K562 (cell line): ENCODE measurements around the gene VRK1. TPM values are rescaled to one million over a fixed set of nuclear protein-coding genes. Genes with fewer than 3 reads are reported as not detected.

Source experiments
- ATAC-seq: fragments of 200-7000 bp; cut with Tn5 transposase; 3 replicates; pipeline ENCODE4 v1.9.1; 2020; ENCODE audit warnings: moderate library complexity
- BruUV-seq: library from RNA; stranded (reverse); fragments of 400-500 nt; replicated peaks from 2 replicates; lab custom pipeline; 2021; lab: Mats Ljungman, UMichigan
- CTCF ChIA-PET: fragments of 300-600 bp; formaldehyde crosslinking; extraction: SDS; loops from one replicate; lab custom pipeline; 2021; ENCODE audit warnings: low intra/inter-chr PET ratio; lab: Yijun Ruan, JAX
- POLR2A ChIA-PET: fragments of 300-600, 350-650 bp; sonication (Branson Sonifier 250); formaldehyde crosslinking; extraction: SDS; loops from one replicate; lab custom pipeline; 2021; ENCODE audit warnings: antibody characterized with exemption, inconsistent platforms; lab: Yijun Ruan, JAX
- DNase-seq, 4 experiments: peaks; one replicate each; pipeline versions ENCODE4 v3.0.0 to v3.0.0-alpha.2; 2011 to 2018; ENCODE audit warnings: low spot score in 3 of 4, mixed read lengths in 3 of 4; ENCODE audit errors: extremely low read depth in 1 of 4
- FAIRE-seq: peaks from 2 replicates; lab custom pipeline; 2011; peaks lifted over from hg19 to GRCh38; lab: Jason Lieb, UNC
- H2AFZ ChIP-seq: 2 replicates; pipeline ENCODE4 v1.6.0; 2011; ENCODE audit warnings: low read depth, low read length, control low read depth, inconsistent platforms
- H3K27ac ChIP-seq: fragments of 200-600 bp; 3 replicates; pipeline ENCODE4 v1.8.0; 2011; ENCODE audit warnings: low read depth, mild to moderate bottlenecking, control low read depth, inconsistent platforms, low read length, moderate library complexity, mixed read lengths; ENCODE audit errors: extremely low read depth
- H3K27me3 ChIP-seq, 2 experiments: fragments of 300-600 bp in 1 of 2; 2 replicates in 1 of 2; 3 replicates in 1 of 2; pipeline versions ENCODE4 v1.6.0 to v1.8.0; 2011; ENCODE audit warnings: inconsistent platforms in 2 of 2, low read length in 2 of 2, mild to moderate bottlenecking in 1 of 2, mixed read lengths in 1 of 2, moderate library complexity in 1 of 2; ENCODE audit not compliant: control insufficient read depth in 2 of 2, insufficient read depth in 2 of 2
- H3K36me3 ChIP-seq: fragments of 300-600 bp; 3 replicates; pipeline ENCODE4 v1.8.0; 2011; ENCODE audit warnings: mild to moderate bottlenecking, low read length, inconsistent platforms; ENCODE audit not compliant: control insufficient read depth, insufficient read depth
- H3K4me1 ChIP-seq, 2 experiments: fragments of 200-600 bp in 1 of 2; replicated peaks in 1 of 2; 2 replicates in 1 of 2; 3 replicates in 1 of 2; pipeline versions ENCODE4 v1.5.1 to v1.8.0; 2011; ENCODE audit warnings: inconsistent platforms in 2 of 2, low read length in 2 of 2, mild to moderate bottlenecking in 1 of 2, mixed read lengths in 1 of 2, moderate library complexity in 1 of 2; ENCODE audit not compliant: control insufficient read depth in 2 of 2, insufficient read depth in 2 of 2
- H3K4me2 ChIP-seq: 2 replicates; pipeline ENCODE4 v1.6.1; 2011; ENCODE audit warnings: low read length, control low read depth, inconsistent platforms, mixed read lengths; ENCODE audit not compliant: insufficient read depth
- H3K4me3 ChIP-seq: fragments of 200-600 bp; sonication (generic), shearing (Covaris generic); 2 replicates; pipeline ENCODE4 v1.5.1; 2016; ENCODE audit warnings: control low read depth, inconsistent platforms
- H3K79me2 ChIP-seq: fragments of 200-600 bp; 3 replicates; pipeline ENCODE4 v1.8.0; 2011; ENCODE audit warnings: low read length, inconsistent platforms; ENCODE audit not compliant: control insufficient read depth, insufficient read depth
- H3K9ac ChIP-seq, 2 experiments: 2 replicates each; pipeline versions ENCODE4 v1.6.0 to v1.6.1; 2011; ENCODE audit warnings: low read depth in 2 of 2, low read length in 2 of 2, control low read depth in 1 of 2, inconsistent platforms in 1 of 2, mild to moderate bottlenecking in 1 of 2, mixed read lengths in 1 of 2; ENCODE audit not compliant: insufficient read depth in 1 of 2
- H3K9me1 ChIP-seq: one replicate; pipeline ENCODE4 v1.6.0; 2011; ENCODE audit warnings: inconsistent platforms, mild to moderate bottlenecking, low read length, moderate library complexity; ENCODE audit not compliant: control insufficient read depth, insufficient read depth
- H3K9me3 ChIP-seq: replicated peaks from 2 replicates; pipeline ENCODE4 v1.5.1; 2011; ENCODE audit warnings: low read depth, low read length, inconsistent platforms; ENCODE audit not compliant: control insufficient read depth, insufficient read depth
- H4K20me1 ChIP-seq: replicated peaks from 2 replicates; pipeline ENCODE4 v1.6.1; 2011; ENCODE audit warnings: low read length, inconsistent platforms, mixed read lengths; ENCODE audit not compliant: control insufficient read depth, insufficient read depth
- ARID1B ChIP-seq: fragments of 450-650 bp; IDR thresholded peaks from 2 replicates; pipeline ENCODE4 v1.6.1; 2016; ENCODE audit warnings: antibody characterized with exemption, mild to moderate bottlenecking, inconsistent platforms
- FOXJ3 ChIP-seq: sonication (generic); formaldehyde crosslinking; IDR thresholded peaks from 2 replicates; pipeline ENCODE4 v1.4.0; 2020; ENCODE audit warnings: mild to moderate bottlenecking, missing genetic modification reagents
- HIVEP1 ChIP-seq: fragments of 250-450 bp; sonication (Bioruptor Pico); IDR thresholded peaks from 2 replicates; pipeline ENCODE4 v1.4.0; 2020; ENCODE audit warnings: mild to moderate bottlenecking
- KDM1A ChIP-seq, 2 experiments: fragments of 450-650 bp; IDR thresholded peaks; 2 replicates each; pipeline ENCODE4 v1.6.1; 2016; ENCODE audit warnings: mild to moderate bottlenecking in 2 of 2
- PURB ChIP-seq: sonication (generic); formaldehyde crosslinking; IDR thresholded peaks from 2 replicates; pipeline ENCODE4 v1.9.0; 2021; ENCODE audit warnings: low read depth, mild to moderate bottlenecking, missing genetic modification reagents
- RFX1 ChIP-seq: fragments of 450-650 bp; IDR thresholded peaks from 2 replicates; pipeline ENCODE4 v1.6.1; 2016; ENCODE audit warnings: mild to moderate bottlenecking, moderate library complexity
- SUPT5H ChIP-seq: fragments of 450-650 bp; IDR thresholded peaks from 2 replicates; pipeline ENCODE4 v1.6.1; 2016
- TAF15 ChIP-seq: fragments of 200-400 bp; formaldehyde crosslinking; IDR thresholded peaks from 2 replicates; pipeline ENCODE4 v1.6.1; 2017; ENCODE audit warnings: mild to moderate bottlenecking, low read depth, low read length, moderate library complexity
- ZNF586 ChIP-seq: fragments of 450-650 bp; formaldehyde crosslinking; conservative IDR thresholded peaks from 2 replicates; pipeline ENCODE4 v1.4.0; 2020; ENCODE audit warnings: mild to moderate bottlenecking, moderate library complexity
- WGBS: fragments of 100-300 bp; shearing (Covaris generic); methylation state at CpG from one replicate; pipeline ENCODE4 v1.1.6; 2016; ENCODE audit warnings: low coverage, mixed read lengths; ENCODE audit not compliant: insufficient coverage; ENCODE audit errors: missing lambda C conversion rate; 5-methylcytosine and 5-hydroxymethylcytosine counted together
- in situ Hi-C: fragments of 300-500 bp; cut with MboI; formaldehyde crosslinking; loops from 4 replicates; pipeline ENCODE4 v1.15.0; 2018; ENCODE audit warnings: inconsistent platforms, mixed read lengths
- intact Hi-C: fragments of 100-400 bp; cut with micrococcal nuclease; formaldehyde crosslinking; loops from 2 replicates; pipeline ENCODE4 v1.14.2; 2022
- polyA plus RNA-seq, 8 experiments: library from polyadenylated mRNA; depleted of rRNA in 4 of 8; stranded (reverse) in 5 of 8; unstranded in 3 of 8; fragments of >200 nt; fragmentation: Nextera tagmentation in 2 of 8; fragmentation: Illumina TruSeq in 1 of 8; extraction: Ambion mirVana in 2 of 8; extraction: Trizol in 1 of 8; gene quantifications; 2 replicates each; pipeline versions ENCODE4 v1.2.1 to v1.2.3, GENCODE V29; 2011 to 2014; ENCODE audit warnings: inconsistent platforms in 1 of 8, missing spikeins in 1 of 8
- total RNA-seq, 7 experiments: library from RNA; depleted of rRNA in 6 of 7; stranded (reverse); fragments of >200 nt in 6 of 7; fragmentation: Illumina TruSeq in 2 of 7; extraction: Trizol in 2 of 7; gene quantifications; 2 replicates each; pipeline versions ENCODE4 v1.2.1 to v1.2.3, GENCODE V29; 2011 to 2021; ENCODE audit warnings: low replicate concordance in 1 of 7

Gene VRK1
- total and polyA plus RNA-seq, 9 of the 15 experiments (the other 6 are each of a cell fraction or from before 2014, with no cell fraction given) = 83.6 to 177 (median 116) TPM

DNA sequence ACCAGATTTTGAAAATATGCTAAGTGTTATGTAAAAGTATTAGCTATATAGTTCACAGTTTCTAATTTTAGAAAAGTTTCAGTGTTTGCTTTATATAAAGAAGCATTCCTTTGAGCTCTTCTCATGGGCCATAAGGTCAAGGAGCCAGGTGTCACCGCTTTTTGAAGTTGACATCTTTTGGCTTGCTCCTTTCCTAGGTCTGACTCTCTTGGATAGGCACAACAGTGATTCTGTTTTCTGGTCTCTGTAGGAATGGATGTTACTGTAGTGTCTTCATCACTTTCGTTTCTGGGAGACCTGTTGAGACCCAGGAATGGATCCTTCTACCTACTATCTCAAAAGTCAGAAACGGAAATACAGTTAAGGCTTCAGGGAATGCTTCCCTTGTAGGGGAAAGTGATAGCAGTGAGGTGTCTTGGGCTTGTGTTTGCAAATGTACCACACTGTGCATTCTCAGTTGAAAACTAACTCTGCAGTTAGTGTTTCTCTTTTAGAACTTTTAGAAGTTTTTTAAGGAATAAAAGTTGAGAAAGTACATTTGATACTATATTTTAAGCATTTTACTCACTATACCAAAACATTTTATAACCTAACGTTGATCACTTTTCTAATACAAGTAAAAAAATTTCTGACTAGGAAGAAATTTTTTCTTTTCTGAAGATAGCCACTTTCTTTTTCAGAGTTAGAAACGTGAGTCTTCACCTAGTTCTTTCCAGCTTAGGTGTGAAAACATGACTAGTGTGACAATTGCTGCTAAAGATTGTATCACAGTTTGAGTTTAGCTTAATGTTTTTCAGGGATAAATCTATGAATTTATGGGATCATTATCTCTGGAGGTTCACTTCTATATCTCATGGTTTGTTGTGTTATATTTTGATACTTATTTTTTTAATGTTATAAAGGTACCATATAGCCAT is 20.8 kb downstream of the VRK1 start:
- ChIA-PET CTCF (no interaction called here), POLR2A (no interaction called here)
- intact Hi-C loops (no loop called here), in situ Hi-C loops (no loop called here)
- no peaks in the 10 kb centered on the region for H3K27me3 ChIP-seq
- no peak overlapping the region for H2AFZ ChIP-seq
- no peaks in the 10 kb centered on the region; the same call in 1 of the 2 replicates for H4K20me1 ChIP-seq
- no peak overlapping the region for H3K4me2 ChIP-seq
- no peak for FAIRE-seq
- H3K9me1 ChIP-seq = no peaks in the 10 kb centered on the region
- H3K27ac ChIP-seq = peak overlapping the region; percentile 14; the same call in 1 of the 3 replicates
- no peak for DNase-seq
- H3K9me3 ChIP-seq = no peaks in the 10 kb centered on the region
- WGBS = 52% methylated on average over 5 of the region's 5 CpGs
- ATAC-seq = peak; percentile 62
- peaks cover 3 to 6% of the 10 kb centered on the region in 2 experiments; a peak in 2 of 5 replicates for H3K4me1 ChIP-seq
- no peak overlapping the region for H3K9ac ChIP-seq
- H3K79me2 ChIP-seq = peaks cover 100% of the 10 kb centered on the region
- BruUV-seq = no TSS peak
- H3K36me3 ChIP-seq = peaks cover 23% of the 10 kb centered on the region; the same call in 1 of the 3 replicates
- no peak overlapping the region for H3K4me3 ChIP-seq
- no peak for TF ChIP-seq TAF15
- no peak for TF ChIP-seq ZNF586 (CRISPR knock-in tag)
- TF ChIP-seq PURB (CRISPR knock-in tag) = no peak
- no peak for TF ChIP-seq ARID1B
- no peak for TF ChIP-seq FOXJ3 (CRISPR knock-in tag)
- TF ChIP-seq KDM1A (IDR thresholded peaks at IDR 0.05) = no peak
- no peak for TF ChIP-seq SUPT5H
- TF ChIP-seq RFX1 = no peak
- TF ChIP-seq HIVEP1 (CRISPR knock-in tag) = no peak
